Measurements from ENCODE around the gene RSPH6A. TPM values are rescaled to one million over a fixed set of nuclear protein-coding genes. Genes with fewer than 3 reads are reported as not detected.

Gene RSPH6A
- total and polyA plus RNA-seq, 7 experiments from 2014 or later, result 0.20 to 0.78 (median 0.56) TPM; not detected in 2

GRCh38 chr19:45777395-45777961 is 37.6 kb downstream of the RSPH6A start:
- Mint-ChIP-seq H3K27me3 (peaks cover 15 to 35% (median 30%) of the 10 kb centered on the region in 5 donors), H3K4me1 (peaks cover 13 to 23% (median 18%) of the 10 kb centered on the region in 7 donors), H3K9me3 (no peaks in the 10 kb centered on the region), H3K4me3 (peak overlapping the region in 1 of 10 donors; percentile 40), H3K27ac (no peak overlapping the region), H3K36me3 (peaks cover 0 to 12% (median 10%) of the 10 kb centered on the region in 5 donors)
- no peak overlapping the region for H3K4me3 ChIP-seq (ENCODE audit: low read length)
- ChIA-PET CTCF (no interaction called here), POLR2A (no interaction called here)
- peaks cover 0 to 15% (median 0%) of the 10 kb centered on the region in 3 experiments for H3K36me3 ChIP-seq (ENCODE audit: control insufficient read depth in 2 of 3, insufficient read depth in 3 of 3, low read length in 3 of 3)
- no peaks in the 10 kb centered on the region for H3K9me3 ChIP-seq (ENCODE audit: control insufficient read depth in 2 of 3, low read length in 3 of 3)
- no peak for DNase-seq
- intact Hi-C loops (cut with micrococcal nuclease), result no loop called here
- ATAC-seq, result no peak
- H3K27ac ChIP-seq (ENCODE audit: low read depth, low read length), result no peak overlapping the region
- peaks cover 0 to 18% of the 10 kb centered on the region in 2 donors for H3K27me3 ChIP-seq (ENCODE audit: control insufficient read depth in 2 of 2, insufficient read depth in 2 of 2, low read length in 2 of 2)
- H3K4me1 ChIP-seq (ENCODE audit: control insufficient read depth in 2 of 2, insufficient read depth in 2 of 2, low read length in 2 of 2), result peaks cover 7 to 17% of the 10 kb centered on the region in 2 donors

DNA sequence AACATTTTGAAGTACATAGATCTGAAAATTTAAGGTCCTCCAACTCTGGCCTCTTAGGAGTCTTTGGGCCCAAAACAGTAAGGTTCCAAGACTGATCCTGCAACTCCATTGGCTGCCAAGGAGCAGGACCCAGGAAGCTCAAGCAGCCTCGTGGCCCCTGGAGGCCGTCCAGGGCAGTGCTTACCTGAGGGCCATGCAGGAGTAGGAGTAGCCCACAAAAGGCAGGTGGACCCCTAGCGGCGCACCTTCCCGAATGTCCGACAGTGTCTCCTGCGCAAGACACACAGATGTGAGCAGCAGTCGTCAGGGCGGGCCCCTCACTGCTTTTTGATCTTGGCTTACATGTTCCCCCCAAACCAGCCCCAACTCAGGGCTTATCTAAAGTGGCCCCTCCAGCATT is 40.3 kb downstream of the RSPH6A start:
- Mint-ChIP-seq H3K4me3 (no peak overlapping the region), H3K36me3 (peaks cover 0 to 12% (median 10%) of the 10 kb centered on the region in 5 donors), H3K9me3 (no peaks in the 10 kb centered on the region), H3K27me3 (peaks cover 9 to 28% (median 18%) of the 10 kb centered on the region in 5 donors), H3K27ac (no peak overlapping the region), H3K4me1 (peaks cover 11 to 26% (median 22%) of the 10 kb centered on the region in 7 donors)
- intact Hi-C loops (cut with micrococcal nuclease), result loop anchor here in 1 of 2 donors (5.0 kb wide), 2 partner anchors 88 to 238 kb away; partner anchors contain the start of genes FOXA3 and SYMPK
- ChIA-PET CTCF (interaction anchor here (3.4 kb wide), 1 partner anchor 22 kb away, joined by 28 read pairs; no protein-coding TSS in a partner anchor), POLR2A (no interaction called here)
- Histone ChIP-seq H3K9me3 (ENCODE audit: control insufficient read depth in 2 of 3, low read length in 3 of 3) (no peaks in the 10 kb centered on the region), H3K27me3 (ENCODE audit: control insufficient read depth in 2 of 2, insufficient read depth in 2 of 2, low read length in 2 of 2) (peaks cover 0 to 4% of the 10 kb centered on the region in 2 donors), H3K4me1 (ENCODE audit: control insufficient read depth in 2 of 2, insufficient read depth in 2 of 2, low read length in 2 of 2) (peaks cover 10 to 21% of the 10 kb centered on the region in 2 donors), H3K27ac (ENCODE audit: low read depth, low read length) (no peak overlapping the region), H3K4me3 (ENCODE audit: low read length) (no peak overlapping the region), H3K36me3 (ENCODE audit: control insufficient read depth in 2 of 3, insufficient read depth in 3 of 3, low read length in 3 of 3) (peaks cover 0 to 15% (median 0%) of the 10 kb centered on the region in 3 experiments)
- no peak for ATAC-seq
- DNase-seq, result no peak

DNA sequence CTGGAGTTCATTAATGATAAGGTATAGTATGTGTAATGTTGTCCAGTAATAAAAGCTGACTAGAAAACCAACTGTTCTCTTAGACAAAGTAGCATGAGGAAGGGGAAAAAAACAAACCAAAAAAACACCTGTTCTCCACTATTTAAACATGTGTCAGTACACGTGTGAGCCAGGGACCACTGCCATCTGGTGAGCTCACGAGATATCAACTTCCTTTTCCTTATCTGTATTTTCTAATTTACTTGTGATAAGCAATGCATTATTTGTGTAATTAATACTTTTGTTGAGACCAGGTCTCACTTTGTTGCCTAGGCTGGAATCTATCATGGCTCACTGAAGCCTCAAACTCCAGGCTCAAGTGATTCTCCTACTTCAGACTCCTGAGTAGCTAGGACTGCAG is 41.7 kb downstream of the RSPH6A start:
- H3K4me1 Mint-ChIP-seq, result peaks cover 0 to 16% (median 10%) of the 10 kb centered on the region in 7 donors
- H3K27me3 Mint-ChIP-seq, result peaks cover 0 to 18% (median 8%) of the 10 kb centered on the region in 5 donors
- ATAC-seq (no peak), DNase-seq (no peak)
- H3K27ac Mint-ChIP-seq, result no peak overlapping the region
- intact Hi-C loops (cut with micrococcal nuclease), result loop anchor here in 1 of 2 donors (5.0 kb wide), 2 partner anchors 89 to 239 kb away; partner anchors contain the start of genes FOXA3 and SYMPK
- peaks cover 0 to 8% (median 6%) of the 10 kb centered on the region in 5 donors for H3K36me3 Mint-ChIP-seq
- Histone ChIP-seq H3K4me1 (ENCODE audit: control insufficient read depth in 2 of 2, insufficient read depth in 2 of 2, low read length in 2 of 2) (peaks cover 6 to 13% of the 10 kb centered on the region in 2 donors), H3K36me3 (ENCODE audit: control insufficient read depth in 2 of 3, insufficient read depth in 3 of 3, low read length in 3 of 3) (peaks cover 0 to 15% (median 0%) of the 10 kb centered on the region in 3 experiments), H3K27me3 (ENCODE audit: control insufficient read depth in 2 of 2, insufficient read depth in 2 of 2, low read length in 2 of 2) (no peaks in the 10 kb centered on the region), H3K27ac (ENCODE audit: low read depth, low read length) (no peak overlapping the region), H3K4me3 (ENCODE audit: low read length) (no peak overlapping the region), H3K9me3 (ENCODE audit: control insufficient read depth in 2 of 3, low read length in 3 of 3) (no peaks in the 10 kb centered on the region)
- no peak overlapping the region for H3K4me3 Mint-ChIP-seq
- ChIA-PET CTCF (interaction anchor here (1.0 to 3.4 kb wide), 2 partner anchors 24 to 44 kb away, joined by 4 to 28 read pairs; no protein-coding TSS in a partner anchor), POLR2A (interaction anchor here (0.6 to 1.9 kb wide), 4 partner anchors 9 to 90 kb away, joined by 3 to 8 read pairs (median 4); partner anchors contain the start of gene DMPK)
- no peaks in the 10 kb centered on the region for H3K9me3 Mint-ChIP-seq

- no peak for ATAC-seq
- Mint-ChIP-seq H3K27me3 (peaks cover 0 to 19% (median 7%) of the 10 kb centered on the region in 5 donors), H3K36me3 (peaks cover 0 to 8% (median 6%) of the 10 kb centered on the region in 5 donors), H3K27ac (no peak overlapping the region), H3K4me3 (no peak overlapping the region), H3K4me1 (peaks cover 0 to 16% (median 8%) of the 10 kb centered on the region in 7 donors), H3K9me3 (no peaks in the 10 kb centered on the region)
- ChIA-PET POLR2A (interaction anchor here (0.6 to 1.9 kb wide), 4 partner anchors 10 to 113 kb away, joined by 3 to 8 read pairs (median 4); partner anchors contain the start of gene DMPK), CTCF (interaction anchor here (1.0 to 3.4 kb wide), 2 partner anchors 24 to 44 kb away, joined by 4 to 28 read pairs; no protein-coding TSS in a partner anchor)
- intact Hi-C loops (cut with micrococcal nuclease), result loop anchor here in 1 of 2 donors (5.0 kb wide), 2 partner anchors 89 to 239 kb away; partner anchors contain the start of genes FOXA3 and SYMPK
- H3K4me1 ChIP-seq (ENCODE audit: control insufficient read depth in 2 of 2, insufficient read depth in 2 of 2, low read length in 2 of 2), result peaks cover 8 to 13% of the 10 kb centered on the region in 2 donors
- no peak overlapping the region for H3K4me3 ChIP-seq (ENCODE audit: low read length)
- no peaks in the 10 kb centered on the region for H3K27me3 ChIP-seq (ENCODE audit: control insufficient read depth in 2 of 2, insufficient read depth in 2 of 2, low read length in 2 of 2)
- DNase-seq, result no peak
- no peaks in the 10 kb centered on the region for H3K9me3 ChIP-seq (ENCODE audit: control insufficient read depth in 2 of 3, low read length in 3 of 3)
- no peak overlapping the region for H3K27ac ChIP-seq (ENCODE audit: low read depth, low read length)
- peaks cover 0 to 14% (median 0%) of the 10 kb centered on the region in 3 experiments for H3K36me3 ChIP-seq (ENCODE audit: control insufficient read depth in 2 of 3, insufficient read depth in 3 of 3, low read length in 3 of 3)
Observed at GRCh38 chr19:45772912-45773311, 42.2 kb downstream of the RSPH6A start.

DNA sequence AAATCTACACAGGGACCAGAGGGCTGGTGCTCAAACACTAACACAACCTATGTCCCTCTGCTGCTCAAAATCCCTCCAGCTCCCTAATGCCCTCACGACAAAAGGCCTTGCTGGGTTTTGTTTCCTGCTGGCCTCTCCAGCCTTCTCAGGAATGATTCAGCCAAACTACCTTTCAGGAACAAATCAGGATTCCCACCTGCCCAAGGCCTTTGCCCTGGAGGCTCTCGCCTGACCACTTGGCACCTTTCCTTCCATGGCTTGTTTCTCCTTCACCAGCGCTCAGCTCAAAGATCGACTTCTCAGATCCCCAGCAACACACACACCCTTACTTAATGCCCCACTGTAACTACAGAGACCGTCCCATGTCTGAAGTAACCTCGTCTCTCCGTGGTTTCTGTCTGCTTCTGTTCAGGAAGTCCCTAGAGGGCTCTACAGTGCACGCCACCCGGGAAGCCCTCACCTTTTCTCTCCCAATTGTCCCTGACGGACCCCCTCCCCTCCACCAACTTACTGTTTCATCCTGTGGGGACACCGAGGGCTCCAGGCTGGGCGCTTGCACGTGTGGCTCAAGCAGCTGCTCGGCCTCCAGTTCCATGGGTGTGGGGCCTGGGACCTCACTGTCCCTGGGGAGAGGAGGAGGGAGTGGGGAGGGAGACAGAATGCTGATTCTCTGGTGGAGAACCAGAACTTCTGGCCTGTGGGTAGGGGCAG is 42.8 kb downstream of the RSPH6A start:
- DNase-seq (no peak), ATAC-seq (no peak)
- intact Hi-C loops (cut with micrococcal nuclease), result loop anchor here in 1 of 2 donors (5.0 kb wide), 2 partner anchors 90 to 240 kb away; partner anchors contain the start of genes FOXA3 and SYMPK
- no peaks in the 10 kb centered on the region for H3K27me3 ChIP-seq (ENCODE audit: control insufficient read depth in 2 of 2, insufficient read depth in 2 of 2, low read length in 2 of 2)
- no peak overlapping the region for H3K27ac ChIP-seq (ENCODE audit: low read depth, low read length)
- H3K4me1 Mint-ChIP-seq, result peaks cover 0 to 16% (median 8%) of the 10 kb centered on the region in 7 donors
- peaks cover 9 to 13% of the 10 kb centered on the region in 2 donors for H3K4me1 ChIP-seq (ENCODE audit: control insufficient read depth in 2 of 2, insufficient read depth in 2 of 2, low read length in 2 of 2)
- H3K27ac Mint-ChIP-seq, result peak overlapping the region in 3 of 9 donors; percentile 9 to 71 (median 14)
- peaks cover 0 to 7% (median 0%) of the 10 kb centered on the region in 3 experiments for H3K36me3 ChIP-seq (ENCODE audit: control insufficient read depth in 2 of 3, insufficient read depth in 3 of 3, low read length in 3 of 3)
- H3K27me3 Mint-ChIP-seq, result peaks cover 0 to 22% (median 7%) of the 10 kb centered on the region in 5 donors
- H3K4me3 ChIP-seq (ENCODE audit: low read length), result no peak overlapping the region
- POLR2A ChIA-PET, result interaction anchor here (0.6 to 1.9 kb wide), 4 partner anchors 10 to 114 kb away, joined by 3 to 8 read pairs (median 4); partner anchors contain the start of gene DMPK
- no peaks in the 10 kb centered on the region for H3K9me3 ChIP-seq (ENCODE audit: control insufficient read depth in 2 of 3, low read length in 3 of 3)
- CTCF ChIA-PET, result interaction anchor here (1.0 to 3.4 kb wide), 2 partner anchors 25 to 45 kb away, joined by 4 to 28 read pairs; no protein-coding TSS in a partner anchor
- peak overlapping the region in 5 of 10 donors; percentile 18 to 55 (median 23) for H3K4me3 Mint-ChIP-seq
- peaks cover 0 to 8% (median 6%) of the 10 kb centered on the region in 5 donors for H3K36me3 Mint-ChIP-seq
- H3K9me3 Mint-ChIP-seq, result no peaks in the 10 kb centered on the region

Data from naive thymus-derived CD4-positive, alpha-beta T cell (primary cell).